Measurements from ENCODE around the gene TBX4.

The TBX4 gene

GRCh38 chr17:61467416-61468262 lies 15.4 kb downstream of the TBX4 start:
- no peak for TF ChIP-seq ZNF274 (IDR thresholded peaks at IDR 0.05; ENCODE audit: low read depth, low read length)
- H3K4me3 ChIP-seq (ENCODE audit: low read length) = no peak overlapping the region

- TF ChIP-seq ZNF274 (IDR thresholded peaks at IDR 0.05; ENCODE audit: low read depth, low read length) = no peak
- no peak overlapping the region for H3K4me3 ChIP-seq (ENCODE audit: low read length)
These were observed 16.2 kb downstream of the TBX4 start for GRCh38 chr17:61468263-61468907.

- no peak for TF ChIP-seq ZNF274 (IDR thresholded peaks at IDR 0.05; ENCODE audit: low read depth, low read length)
- H3K4me3 ChIP-seq (ENCODE audit: low read length) = no peak overlapping the region
These were observed 17.3 kb downstream of the TBX4 start for GRCh38 chr17:61469474-61469873.

- TF ChIP-seq ZNF274 (IDR thresholded peaks at IDR 0.05; ENCODE audit: low read depth, low read length) = no peak
These were observed 17.7 kb downstream of the TBX4 start for GRCh38 chr17:61469949-61470348.

GRCh38 chr17:61470530-61471136 lies 18.4 kb downstream of the TBX4 start:
- no peak for TF ChIP-seq ZNF274 (IDR thresholded peaks at IDR 0.05; ENCODE audit: low read depth, low read length)
- H3K4me3 ChIP-seq (ENCODE audit: low read length) = no peak overlapping the region

More at GRCh38 chr17:61469949-61470348, 17.7 kb downstream of the TBX4 start:
- no peak overlapping the region for H3K4me3 ChIP-seq (ENCODE audit: low read length)

GRCh38 chr17:61474235-61474927 lies 22.2 kb downstream of the TBX4 start:
- no peak for TF ChIP-seq ZNF274 (IDR thresholded peaks at IDR 0.05; ENCODE audit: low read depth, low read length)
- H3K4me3 ChIP-seq (ENCODE audit: low read length) = no peak overlapping the region

GRCh38 chr17:61474934-61475333 lies 22.7 kb downstream of the TBX4 start:
- TF ChIP-seq ZNF274 (IDR thresholded peaks at IDR 0.05; ENCODE audit: low read depth, low read length) = no peak
- no peak overlapping the region for H3K4me3 ChIP-seq (ENCODE audit: low read length)

- no peak overlapping the region for H3K4me3 ChIP-seq (ENCODE audit: low read length)
These were observed 23.5 kb downstream of the TBX4 start for GRCh38 chr17:61475726-61476125.

GRCh38 chr17:61476476-61477203 lies 24.4 kb downstream of the TBX4 start:
- no peak for TF ChIP-seq ZNF274 (IDR thresholded peaks at IDR 0.05; ENCODE audit: low read depth, low read length)
- H3K4me3 ChIP-seq (ENCODE audit: low read length) = no peak overlapping the region

More at GRCh38 chr17:61475726-61476125, 23.5 kb downstream of the TBX4 start:
- no peak for TF ChIP-seq ZNF274 (IDR thresholded peaks at IDR 0.05; ENCODE audit: low read depth, low read length)

GRCh38 chr17:61477204-61477834 lies 25.1 kb downstream of the TBX4 start:
- H3K4me3 ChIP-seq (ENCODE audit: low read length) = no peak overlapping the region
- TF ChIP-seq ZNF274 (IDR thresholded peaks at IDR 0.05; ENCODE audit: low read depth, low read length) = no peak

- no peak for TF ChIP-seq ZNF274 (IDR thresholded peaks at IDR 0.05; ENCODE audit: low read depth, low read length)
- no peak overlapping the region for H3K4me3 ChIP-seq (ENCODE audit: low read length)
These were observed 26.0 kb downstream of the TBX4 start for GRCh38 chr17:61478026-61478789.

GRCh38 chr17:61478790-61479492 lies 26.7 kb downstream of the TBX4 start:
- no peak for TF ChIP-seq ZNF274 (IDR thresholded peaks at IDR 0.05; ENCODE audit: low read depth, low read length)
- no peak overlapping the region for H3K4me3 ChIP-seq (ENCODE audit: low read length)
